H1 (cell line): ENCODE measurements around the gene LRRFIP1. TPM values are rescaled to one million over a fixed set of nuclear protein-coding genes. Genes with fewer than 3 reads are reported as not detected.

Experiments
- CTCF ChIA-PET: fragments of 300-600 bp; sonication (Branson Sonifier 250); formaldehyde crosslinking; loops from one replicate; lab custom pipeline; 2021; ENCODE audit not compliant: partially characterized antibody; lab: Charles Lee
- POLR2A ChIA-PET: fragments of 300-600 bp; sonication (Branson Sonifier 250); formaldehyde crosslinking; loops from one replicate; lab custom pipeline; 2021; ENCODE audit warnings: inconsistent platforms; ENCODE audit not compliant: partially characterized antibody; lab: Charles Lee
- DNase-seq, 2 experiments: peaks; one replicate each; pipeline versions ENCODE4 v3.0.0 to v3.0.0-alpha.2; 2010 to 2022; ENCODE audit warnings: low spot score in 2 of 2, low read depth in 1 of 2, mixed read lengths in 1 of 2
- FAIRE-seq: peaks from 2 replicates; lab custom pipeline; 2011; peaks lifted over from hg19 to GRCh38; lab: Jason Lieb, UNC
- H2AFZ ChIP-seq: 2 replicates; pipeline ENCODE4 v1.8.1; 2012; ENCODE audit warnings: low read length, inconsistent platforms
- H2AK5ac ChIP-seq: 2 replicates; pipeline ENCODE4 v1.6.1; 2013; ENCODE audit warnings: low read depth, low read length
- H2BK120ac ChIP-seq: replicated peaks from 2 replicates; pipeline ENCODE3; 2013; ENCODE audit warnings: low read depth, low read length, inconsistent platforms
- H2BK12ac ChIP-seq: 2 replicates; pipeline ENCODE4 v1.6.1; 2013; ENCODE audit warnings: low read depth, low read length
- H2BK15ac ChIP-seq: 2 replicates; pipeline ENCODE4 v1.6.1; 2013; ENCODE audit warnings: low read length
- H2BK20ac ChIP-seq: 2 replicates; pipeline ENCODE4 v1.6.1; 2013; ENCODE audit warnings: low read length
- H2BK5ac ChIP-seq: 2 replicates; pipeline ENCODE4 v1.6.1; 2013; ENCODE audit warnings: low read depth, low read length
- H3K14ac ChIP-seq: 2 replicates; pipeline ENCODE4 v1.6.1; 2013; ENCODE audit warnings: inconsistent platforms; ENCODE audit not compliant: insufficient read length
- H3K18ac ChIP-seq: 2 replicates; pipeline ENCODE4 v1.6.1; 2013; ENCODE audit warnings: low read length; ENCODE audit errors: extremely low read depth
- H3K23ac ChIP-seq: 2 replicates; pipeline ENCODE4 v1.6.1; 2013; ENCODE audit warnings: inconsistent platforms; ENCODE audit not compliant: insufficient read length
- H3K23me2 ChIP-seq: 2 replicates; pipeline ENCODE4 v1.6.1; 2013; ENCODE audit warnings: low read depth, low read length
- H3K27ac ChIP-seq: 2 replicates; pipeline ENCODE4 v1.6.1; 2011; ENCODE audit warnings: low read depth, low read length, inconsistent platforms
- H3K27me3 ChIP-seq, 4 experiments: replicated peaks in 1 of 4; 1 replicate in 1 of 4; 2 replicates in 3 of 4; pipeline versions ENCODE4 v1.6.1 to v1.8.1; 2011 to 2013; ENCODE audit warnings: low read length in 3 of 4, mild to moderate bottlenecking in 3 of 4, inconsistent platforms in 2 of 4, mixed read lengths in 2 of 4, moderate library complexity in 1 of 4; ENCODE audit not compliant: control insufficient read depth in 3 of 4, insufficient read depth in 3 of 4; ENCODE audit errors: extremely low read depth in 1 of 4
- H3K36me3 ChIP-seq, 4 experiments: 2 replicates each; pipeline versions ENCODE4 v1.6.1 to v1.8.1; 2011 to 2013; ENCODE audit warnings: mild to moderate bottlenecking in 4 of 4, low read length in 3 of 4, moderate library complexity in 2 of 4, control low read depth in 1 of 4, inconsistent platforms in 1 of 4; ENCODE audit not compliant: insufficient read depth in 4 of 4, control insufficient read depth in 2 of 4
- H3K4ac ChIP-seq: replicated peaks from 2 replicates; pipeline ENCODE3; 2013; ENCODE audit warnings: low read length, low read depth, mixed read lengths, inconsistent platforms; ENCODE audit not compliant: insufficient read length
- H3K4me1 ChIP-seq, 4 experiments: replicated peaks in 1 of 4; 1 replicate in 1 of 4; 2 replicates in 3 of 4; pipeline versions ENCODE4 v1.6.1 to v1.8.1; 2011 to 2013; ENCODE audit warnings: low read length in 3 of 4, inconsistent platforms in 2 of 4, mixed read lengths in 1 of 4; ENCODE audit not compliant: insufficient read depth in 4 of 4, control insufficient read depth in 3 of 4
- H3K4me2 ChIP-seq, 2 experiments: 2 replicates each; pipeline versions ENCODE4 v1.6.1 to v1.8.1; 2011 to 2013; ENCODE audit warnings: low read depth in 2 of 2, low read length in 2 of 2, control low read depth in 1 of 2, inconsistent platforms in 1 of 2, mild to moderate bottlenecking in 1 of 2; ENCODE audit not compliant: insufficient read depth in 1 of 2
- H3K4me3 ChIP-seq, 4 experiments: fragments of 200-600, 300-600 bp in 1 of 4; sonication (generic), shearing (Covaris generic), sonication (Bioruptor Twin) in 1 of 4; 2 replicates each; pipeline versions ENCODE4 v1.5.1 to v1.8.1; 2011 to 2016; ENCODE audit warnings: low read length in 4 of 4, low read depth in 3 of 4, control low read depth in 2 of 4, inconsistent platforms in 2 of 4, mild to moderate bottlenecking in 2 of 4, mixed read lengths in 1 of 4, moderate library complexity in 1 of 4; ENCODE audit not compliant: insufficient read depth in 2 of 4; ENCODE audit errors: extremely low read depth in 1 of 4
- H3K56ac ChIP-seq: replicated peaks from 2 replicates; pipeline ENCODE3; 2013; ENCODE audit warnings: low read depth, mild to moderate bottlenecking, mixed read lengths, low read length, inconsistent platforms; ENCODE audit not compliant: insufficient read length
- H3K79me1 ChIP-seq: 2 replicates; pipeline ENCODE4 v1.6.1; 2013; ENCODE audit warnings: low read depth, low read length, control low read depth
- H3K79me2 ChIP-seq, 2 experiments: 2 replicates each; pipeline versions ENCODE4 v1.6.1 to v1.8.1; 2012 to 2013; ENCODE audit warnings: low read length in 2 of 2, mild to moderate bottlenecking in 2 of 2, inconsistent platforms in 1 of 2; ENCODE audit not compliant: insufficient read depth in 2 of 2, control insufficient read depth in 1 of 2
- H3K9ac ChIP-seq, 4 experiments: replicated peaks in 1 of 4; 1 replicate in 1 of 4; 2 replicates in 3 of 4; pipeline versions ENCODE4 v1.6.1 to v1.8.1; 2011 to 2013; ENCODE audit warnings: low read depth in 3 of 4, low read length in 3 of 4, control low read depth in 2 of 4, mild to moderate bottlenecking in 2 of 4, moderate library complexity in 2 of 4, inconsistent platforms in 1 of 4; ENCODE audit errors: extremely low read depth in 1 of 4
- H3K9me3 ChIP-seq, 2 experiments: 2 replicates each; pipeline versions ENCODE4 v1.6.1 to v1.8.1; 2012 to 2013; ENCODE audit warnings: mild to moderate bottlenecking in 2 of 2, moderate library complexity in 2 of 2, control low read depth in 1 of 2, inconsistent platforms in 1 of 2, low read depth in 1 of 2, low read length in 1 of 2, mixed read lengths in 1 of 2; ENCODE audit not compliant: insufficient read depth in 2 of 2
- H4K20me1 ChIP-seq, 2 experiments: replicated peaks in 1 of 2; 2 replicates each; pipeline versions ENCODE3 to v1.8.1; 2011 to 2013; ENCODE audit warnings: inconsistent platforms in 2 of 2, low read length in 2 of 2, mild to moderate bottlenecking in 1 of 2; ENCODE audit not compliant: insufficient read depth in 2 of 2, control insufficient read depth in 1 of 2
- H4K5ac ChIP-seq: 2 replicates; pipeline ENCODE4 v1.6.1; 2013; ENCODE audit warnings: low read length, low read depth, mixed read lengths, inconsistent platforms; ENCODE audit not compliant: insufficient read length
- H4K8ac ChIP-seq: 2 replicates; pipeline ENCODE4 v1.8.0; 2013; ENCODE audit warnings: mild to moderate bottlenecking, moderate library complexity, low read length, inconsistent platforms; ENCODE audit not compliant: insufficient read depth; ENCODE audit errors: extremely low read depth
- H4K91ac ChIP-seq: replicated peaks from 2 replicates; pipeline ENCODE3; 2013; ENCODE audit warnings: low read length, mixed read lengths, inconsistent platforms; ENCODE audit not compliant: insufficient read length
- E2F6 ChIP-seq: IDR thresholded peaks from 2 replicates; pipeline ENCODE4 v1.6.1; 2012; ENCODE audit warnings: inconsistent platforms
- MAX ChIP-seq: IDR thresholded peaks from 2 replicates; pipeline ENCODE4 v1.6.1; 2012; ENCODE audit warnings: inconsistent platforms
- NRF1 ChIP-seq: IDR thresholded peaks from 2 replicates; pipeline ENCODE4 v1.6.1; 2011; ENCODE audit warnings: mild to moderate bottlenecking, low read depth, low read length, improper control_type of control experiment
- SIN3A ChIP-seq, 2 experiments: IDR thresholded peaks in 1 of 2; conservative IDR thresholded peaks in 1 of 2; 2 replicates each; pipeline ENCODE4 v1.6.1; 2011 to 2012; ENCODE audit warnings: low read length in 2 of 2, improper control_type of control experiment in 1 of 2, low read depth in 1 of 2, mild to moderate bottlenecking in 1 of 2
- TBP ChIP-seq: IDR thresholded peaks from 2 replicates; pipeline ENCODE4 v1.6.1; 2011; ENCODE audit warnings: low read depth, low read length, improper control_type of control experiment
- USF2 ChIP-seq: IDR thresholded peaks from 2 replicates; pipeline ENCODE4 v1.6.1; 2011; ENCODE audit warnings: low read length, improper control_type of control experiment
- WGBS, 2 experiments: shearing (Covaris generic) in 1 of 2; methylation state at CpG; one replicate each; pipeline versions ENCODE4 v1.1.6 to v1.1.7; 2013 to 2015; ENCODE audit warnings: low lambda C conversion rate in 2 of 2, mixed read lengths in 2 of 2, inconsistent platforms in 1 of 2, low coverage in 1 of 2, missing lambda C conversion rate in 1 of 2; ENCODE audit not compliant: insufficient replicate concordance in 2 of 2, insufficient coverage in 1 of 2, insufficient read length in 1 of 2; ENCODE audit errors: extremely low coverage in 1 of 2, missing lambda C conversion rate in 1 of 2; 5-methylcytosine and 5-hydroxymethylcytosine counted together
- polyA plus RNA-seq, 7 experiments: library from polyadenylated mRNA; depleted of rRNA in 3 of 7; stranded (reverse) in 5 of 7; unstranded in 2 of 7; fragments of >200 nt in 5 of 7; fragments of 200-250 nt in 2 of 7; gene quantifications; 1 replicate in 5 of 7; 2 replicates in 1 of 7; 4 replicates in 1 of 7; pipeline versions ENCODE4 v1.2.1 to v1.2.3, GENCODE V29; 2011 to 2013; ENCODE audit warnings: missing spikeins in 2 of 7, mixed read lengths in 2 of 7
- total RNA-seq: library from RNA; stranded (reverse); fragmentation: NEBNext Ultra II Directional; extraction: Animal tissue kit (Norgen Biotek cat#: 25700); gene quantifications from 2 replicates; pipeline ENCODE4 v1.2.1, GENCODE V29; 2021
- TF ChIP-seq, protein P1 (sequence below): IDR thresholded peaks from 2 replicates; pipeline ENCODE4 v1.6.1; 2011; ENCODE audit warnings: low read depth, mild to moderate bottlenecking, low read length; ENCODE audit not compliant: insufficient read depth

LRRFIP1 gene
- total and polyA plus RNA-seq, 2 of the 8 experiments (the other 6 are each of a cell fraction or from before 2014, with no cell fraction given) = 12.1 to 75.8 TPM

GRCh38 chr2:237691029-237691907, 63.9 kb downstream of the LRRFIP1 start:
- Histone ChIP-seq H4K5ac (peak overlapping the region; percentile 29), H3K9me3 (no peaks in the 10 kb centered on the region), H2BK5ac (peak overlapping the region; percentile 66; the same call in 1 of the 2 replicates), H3K27ac (no peak overlapping the region), H3K56ac (no peak overlapping the region), H2BK12ac (peak overlapping the region; percentile 68; the same call in 1 of the 2 replicates), H3K14ac (no peak overlapping the region), H3K4me2 (peak overlapping the region; percentile 83), H3K18ac (no peak overlapping the region; the same call in 1 of the 2 replicates), H3K79me1 (peaks cover 11% of the 10 kb centered on the region), H3K79me2 (peaks cover 12 to 37% of the 10 kb centered on the region in 2 experiments; a peak in 3 of 4 replicates), H3K4me1 (peaks cover 6 to 15% (median 10%) of the 10 kb centered on the region in 4 experiments), H3K36me3 (no peaks in the 10 kb centered on the region), H4K91ac (no peak overlapping the region), H3K23me2 (peaks cover 21% of the 10 kb centered on the region), H2BK120ac (no peak overlapping the region), H2AFZ (no peak overlapping the region), H2AK5ac (no peak overlapping the region), H3K27me3 (peaks cover 0 to 9% (median 3%) of the 10 kb centered on the region in 4 experiments; a peak in 3 of 7 replicates), H4K20me1 (peaks cover 12 to 27% of the 10 kb centered on the region in 2 experiments), H2BK20ac (no peak overlapping the region), H3K4ac (peak overlapping the region; percentile 75), H3K4me3 (peak overlapping the region; percentile 62 to 86 (median 68)), H3K9ac (peak overlapping the region in 1 of 4 experiments; percentile 46; a peak in 2 of 7 replicates), H4K8ac (peak overlapping the region; percentile 89), H2BK15ac (no peak overlapping the region), H3K23ac (no peak overlapping the region)
- FAIRE-seq (no peak), DNase-seq (peak in 1 of 2 experiments; percentile 99)
- WGBS, 2 experiments = 2% methylated on average over 37 of the region's 78 CpGs; no CpG with 5 or more reads in 1 of the 2 experiments
- POLR2A ChIA-PET = interaction anchor here (1.0 to 1.9 kb wide), 8 partner anchors 8 to 101 kb away, joined by 3 to 7 read pairs (median 4); partner anchors contain the start of genes LRRFIP1 and RAB17
- CTCF ChIA-PET = interaction anchor here (0.8 to 3.1 kb wide), 9 partner anchors 9 to 119 kb away, joined by 3 to 11 read pairs (median 5); no protein-coding TSS in a partner anchor
- TF ChIP-seq TBP (peak; percentile 24; the same call in 1 of the 2 replicates), USF2 (no peak), SIN3A (conservative IDR thresholded peaks at IDR 0.05 in 1 of 2, IDR thresholded peaks at IDR 0.05 in 1 of 2; ENCODE audit: low read depth in 1 of 2, low read length in 2 of 2) (peak in 1 of 2 experiments; percentile 30; a peak in 1 of 4 replicates), MAX (peak; percentile 19; the same call in 1 of the 2 replicates), E2F6 (peak; percentile 42), NRF1 (no peak)
- TF ChIP-seq, protein P1, sequence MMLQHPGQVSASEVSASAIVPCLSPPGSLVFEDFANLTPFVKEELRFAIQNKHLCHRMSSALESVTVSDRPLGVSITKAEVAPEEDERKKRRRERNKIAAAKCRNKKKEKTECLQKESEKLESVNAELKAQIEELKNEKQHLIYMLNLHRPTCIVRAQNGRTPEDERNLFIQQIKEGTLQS = no peak
